Lower leg skin (tissue), 4 donors: Measurements from ENCODE around the gene MED29. TPM values are rescaled to one million over a fixed set of nuclear protein-coding genes. Genes with fewer than 3 reads are reported as not detected.

Experiments used
- DNase-seq, 2 donors: peaks; one replicate each; pipeline ENCODE4 v3.0.0-alpha.2; 2019; ENCODE audit warnings: low spot score in 2 of 2
- H3K4me3 ChIP-seq: fragments of 200-600 bp; sonication (generic); 2 replicates; pipeline ENCODE4 v1.5.1; 2017; ENCODE audit warnings: mild to moderate bottlenecking, low read depth; ENCODE audit not compliant: poor library complexity, severe bottlenecking
- POLR2A ChIP-seq, 2 donors: fragments of 450-650 bp; IDR thresholded peaks; one replicate each; pipeline ENCODE4 v1.6.1; 2016 to 2017; ENCODE audit warnings: antibody characterized with exemption in 2 of 2, mild to moderate bottlenecking in 1 of 2, moderate library complexity in 1 of 2
- WGBS, 2 donors: methylation state at CpG; one replicate each; pipeline ENCODE4 v1.1.5; 2018; 5-methylcytosine and 5-hydroxymethylcytosine counted together
- intact Hi-C: fragments of 100-400 bp; cut with DNase I; formaldehyde crosslinking; loops from one replicate; pipeline ENCODE4 v1.15.0; 2023; ENCODE audit warnings: low total_unique reads
- total RNA-seq, 4 donors: library from RNA; depleted of rRNA; stranded (reverse); fragments of >200 nt; gene quantifications; one replicate each; pipeline ENCODE4 v1.1.0, GENCODE V29; 2016
- TF ChIP-seq, protein P1 (sequence below), 3 donors: fragments of 450-650 bp; IDR thresholded peaks; one replicate each; pipeline ENCODE4 v1.5.1; 2016; ENCODE audit warnings: antibody characterized with exemption in 3 of 3, mild to moderate bottlenecking in 3 of 3, moderate library complexity in 2 of 3

Gene MED29
- total RNA-seq, 4 donors from 2014 or later = 30.3 to 35.8 (median 33.3) TPM

- WGBS, 2 donors = 43 to 51% methylated on average over 20 to 25 of the region's 25 CpGs
- no peak for TF ChIP-seq POLR2A (IDR thresholded peaks at IDR 0.05)
- TF ChIP-seq, protein P1, sequence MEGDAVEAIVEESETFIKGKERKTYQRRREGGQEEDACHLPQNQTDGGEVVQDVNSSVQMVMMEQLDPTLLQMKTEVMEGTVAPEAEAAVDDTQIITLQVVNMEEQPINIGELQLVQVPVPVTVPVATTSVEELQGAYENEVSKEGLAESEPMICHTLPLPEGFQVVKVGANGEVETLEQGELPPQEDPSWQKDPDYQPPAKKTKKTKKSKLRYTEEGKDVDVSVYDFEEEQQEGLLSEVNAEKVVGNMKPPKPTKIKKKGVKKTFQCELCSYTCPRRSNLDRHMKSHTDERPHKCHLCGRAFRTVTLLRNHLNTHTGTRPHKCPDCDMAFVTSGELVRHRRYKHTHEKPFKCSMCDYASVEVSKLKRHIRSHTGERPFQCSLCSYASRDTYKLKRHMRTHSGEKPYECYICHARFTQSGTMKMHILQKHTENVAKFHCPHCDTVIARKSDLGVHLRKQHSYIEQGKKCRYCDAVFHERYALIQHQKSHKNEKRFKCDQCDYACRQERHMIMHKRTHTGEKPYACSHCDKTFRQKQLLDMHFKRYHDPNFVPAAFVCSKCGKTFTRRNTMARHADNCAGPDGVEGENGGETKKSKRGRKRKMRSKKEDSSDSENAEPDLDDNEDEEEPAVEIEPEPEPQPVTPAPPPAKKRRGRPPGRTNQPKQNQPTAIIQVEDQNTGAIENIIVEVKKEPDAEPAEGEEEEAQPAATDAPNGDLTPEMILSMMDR (IDR thresholded peaks at IDR 0.05) = no peak
- intact Hi-C loops = no loop called here
- H3K4me3 ChIP-seq = no peak overlapping the region
- peak; percentile 68 to 91 for DNase-seq
Measured at GRCh38 chr19:39401549-39402345, 10.6 kb downstream of the MED29 start.

DNA sequence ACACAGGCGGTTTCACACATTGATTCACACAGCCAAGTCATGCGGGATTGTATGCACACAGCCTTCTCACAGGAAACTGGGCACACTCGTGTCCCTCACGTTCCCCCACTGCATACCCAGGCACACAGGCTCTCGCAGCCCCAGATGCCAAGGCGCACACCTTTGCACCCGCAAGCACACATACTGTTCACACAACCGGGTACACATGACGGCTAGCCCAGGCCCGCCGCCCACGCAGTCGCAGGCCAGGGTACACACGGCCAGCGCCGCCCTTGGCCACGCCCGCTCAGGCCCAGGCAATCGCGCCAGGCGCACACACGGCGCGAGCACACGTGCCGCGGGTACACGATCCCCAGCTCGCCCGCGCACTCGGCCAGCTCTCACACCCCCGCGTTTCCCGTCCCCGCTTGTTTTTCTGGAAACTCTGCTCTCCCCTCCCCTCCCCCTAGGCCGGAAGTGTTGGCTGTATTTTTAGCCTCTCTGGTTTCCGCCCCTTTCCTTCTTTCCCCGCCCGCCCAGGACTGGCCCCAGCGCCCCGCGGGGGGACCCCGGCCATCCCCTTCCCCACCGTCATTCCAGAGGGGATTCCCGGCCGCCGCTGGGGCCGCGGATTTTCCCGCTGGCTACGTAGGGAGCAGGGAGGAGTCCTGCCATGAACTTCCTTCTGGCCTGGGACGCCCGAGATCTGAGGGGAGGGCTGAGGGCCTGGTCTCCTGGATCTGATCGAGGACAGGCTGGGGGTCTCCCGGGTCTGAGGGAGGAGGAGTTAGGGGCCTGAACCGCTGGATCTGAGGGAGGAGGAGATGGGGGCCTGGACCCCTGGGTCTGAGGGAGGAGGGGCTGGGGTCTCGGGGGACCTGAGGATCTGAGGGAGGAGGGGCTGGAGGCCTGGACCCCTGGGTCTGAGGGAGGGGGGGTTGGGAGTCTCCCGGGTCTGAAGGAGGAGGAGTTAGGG lies 11.4 kb downstream of the MED29 start:
- TF ChIP-seq POLR2A (IDR thresholded peaks at IDR 0.05) = peak in 1 of 2 donors; percentile 9
- TF ChIP-seq, protein P1 (IDR thresholded peaks at IDR 0.05) = no peak
- intact Hi-C loops = no loop called here
- peak overlapping the region; percentile 38 for H3K4me3 ChIP-seq
- DNase-seq = peak; percentile 95 to 99
- 2% methylated on average over 50 to 52 of the region's 59 CpGs for WGBS, 2 donors

DNA sequence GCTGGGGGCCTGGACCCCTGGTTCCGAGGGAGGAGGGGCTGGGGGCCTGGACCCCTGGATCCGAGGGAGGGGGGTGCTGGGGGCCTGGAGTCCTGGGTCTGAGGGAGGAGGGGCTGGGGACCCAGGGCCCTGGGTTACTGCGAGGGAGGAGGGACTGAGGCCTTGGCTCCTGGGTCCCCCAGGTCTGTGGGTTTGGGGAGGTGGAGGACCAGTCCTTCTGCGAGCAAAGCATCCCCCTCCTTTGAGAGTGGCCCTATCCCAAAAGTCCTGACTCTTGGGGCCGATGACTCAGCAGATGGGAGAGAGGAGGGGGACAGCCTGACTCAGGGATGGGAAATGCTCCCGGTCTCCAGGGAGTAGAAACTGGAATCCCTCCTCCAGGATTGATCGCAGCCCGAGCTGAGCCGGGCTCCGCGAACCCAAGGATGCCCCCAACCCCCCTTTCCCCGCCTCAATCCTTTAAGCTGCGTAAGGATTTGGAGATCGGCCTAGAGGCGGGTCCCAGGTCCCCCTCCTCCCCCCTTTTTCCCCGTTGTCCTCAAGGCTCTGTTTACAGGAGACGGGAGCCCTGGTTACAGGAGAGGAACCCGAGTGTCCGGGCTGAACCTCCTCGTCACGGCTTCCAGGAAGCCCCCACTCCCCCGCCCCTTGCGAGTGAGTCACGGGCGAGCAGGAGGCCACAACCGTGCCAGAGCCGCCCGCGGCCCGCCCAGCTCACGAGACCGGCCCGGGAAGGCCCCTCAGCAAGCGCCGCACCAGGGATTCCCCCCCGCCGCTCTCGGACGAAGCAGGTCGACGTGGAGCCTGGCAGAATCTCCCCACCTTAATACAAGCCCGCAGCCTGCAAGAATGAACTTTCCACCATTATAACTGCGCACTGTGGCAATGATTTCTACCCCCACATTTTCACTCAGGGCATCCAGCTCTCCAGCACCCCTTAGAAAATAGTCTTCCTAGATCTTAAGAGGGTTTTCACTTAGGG lies 12.4 kb downstream of the MED29 start:
- intact Hi-C loops = no loop called here
- 0 to 1% methylated on average over 31 to 42 of the region's 43 CpGs for WGBS, 2 donors
- peak; percentile 99 to 100 for DNase-seq
- peak in 1 of 2 donors; percentile 65 for TF ChIP-seq POLR2A (IDR thresholded peaks at IDR 0.05)
- TF ChIP-seq, protein P1 (IDR thresholded peaks at IDR 0.05) = no peak
- H3K4me3 ChIP-seq = peak overlapping the region; percentile 38

GRCh38 chr19:39405261-39405957 lies 14.2 kb downstream of the MED29 start:
- intact Hi-C loops = no loop called here
- DNase-seq = no peak
- 70 to 72% methylated on average over 17 of the region's 17 CpGs for WGBS, 2 donors
- no peak for TF ChIP-seq POLR2A (IDR thresholded peaks at IDR 0.05)
- TF ChIP-seq, protein P1 (IDR thresholded peaks at IDR 0.05) = no peak
- H3K4me3 ChIP-seq = no peak overlapping the region
